Measurements from ENCODE around the gene CORO2A.

- TF ChIP-seq, protein P1, sequence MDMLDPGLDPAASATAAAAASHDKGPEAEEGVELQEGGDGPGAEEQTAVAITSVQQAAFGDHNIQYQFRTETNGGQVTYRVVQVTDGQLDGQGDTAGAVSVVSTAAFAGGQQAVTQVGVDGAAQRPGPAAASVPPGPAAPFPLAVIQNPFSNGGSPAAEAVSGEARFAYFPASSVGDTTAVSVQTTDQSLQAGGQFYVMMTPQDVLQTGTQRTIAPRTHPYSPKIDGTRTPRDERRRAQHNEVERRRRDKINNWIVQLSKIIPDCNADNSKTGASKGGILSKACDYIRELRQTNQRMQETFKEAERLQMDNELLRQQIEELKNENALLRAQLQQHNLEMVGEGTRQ (CRISPR knock-in tag; IDR thresholded peaks at IDR 0.05): no peak
- TF ChIP-seq, protein P2, sequence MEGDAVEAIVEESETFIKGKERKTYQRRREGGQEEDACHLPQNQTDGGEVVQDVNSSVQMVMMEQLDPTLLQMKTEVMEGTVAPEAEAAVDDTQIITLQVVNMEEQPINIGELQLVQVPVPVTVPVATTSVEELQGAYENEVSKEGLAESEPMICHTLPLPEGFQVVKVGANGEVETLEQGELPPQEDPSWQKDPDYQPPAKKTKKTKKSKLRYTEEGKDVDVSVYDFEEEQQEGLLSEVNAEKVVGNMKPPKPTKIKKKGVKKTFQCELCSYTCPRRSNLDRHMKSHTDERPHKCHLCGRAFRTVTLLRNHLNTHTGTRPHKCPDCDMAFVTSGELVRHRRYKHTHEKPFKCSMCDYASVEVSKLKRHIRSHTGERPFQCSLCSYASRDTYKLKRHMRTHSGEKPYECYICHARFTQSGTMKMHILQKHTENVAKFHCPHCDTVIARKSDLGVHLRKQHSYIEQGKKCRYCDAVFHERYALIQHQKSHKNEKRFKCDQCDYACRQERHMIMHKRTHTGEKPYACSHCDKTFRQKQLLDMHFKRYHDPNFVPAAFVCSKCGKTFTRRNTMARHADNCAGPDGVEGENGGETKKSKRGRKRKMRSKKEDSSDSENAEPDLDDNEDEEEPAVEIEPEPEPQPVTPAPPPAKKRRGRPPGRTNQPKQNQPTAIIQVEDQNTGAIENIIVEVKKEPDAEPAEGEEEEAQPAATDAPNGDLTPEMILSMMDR (IDR thresholded peaks at IDR 0.05): peak; percentile 28; the same call in 1 of the 2 replicates
- no peak for TF ChIP-seq RELA (CRISPR knock-in tag; IDR thresholded peaks at IDR 0.05; ENCODE audit: borderline replicate concordance)
- TF ChIP-seq, protein P3, sequence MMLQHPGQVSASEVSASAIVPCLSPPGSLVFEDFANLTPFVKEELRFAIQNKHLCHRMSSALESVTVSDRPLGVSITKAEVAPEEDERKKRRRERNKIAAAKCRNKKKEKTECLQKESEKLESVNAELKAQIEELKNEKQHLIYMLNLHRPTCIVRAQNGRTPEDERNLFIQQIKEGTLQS (CRISPR knock-in tag; conservative IDR thresholded peaks at IDR 0.05): no peak
- no peak for TF ChIP-seq ZSCAN18 (CRISPR knock-in tag; IDR thresholded peaks at IDR 0.05)
- TF ChIP-seq ZNF423 (CRISPR knock-in tag; IDR thresholded peaks at IDR 0.05): no peak
- no peak for TF ChIP-seq HMGXB4 (CRISPR knock-in tag; IDR thresholded peaks at IDR 0.05)
- no peak for TF ChIP-seq ZBTB21 (CRISPR knock-in tag; IDR thresholded peaks at IDR 0.05; ENCODE audit: borderline replicate concordance)
- TF ChIP-seq, protein P4, sequence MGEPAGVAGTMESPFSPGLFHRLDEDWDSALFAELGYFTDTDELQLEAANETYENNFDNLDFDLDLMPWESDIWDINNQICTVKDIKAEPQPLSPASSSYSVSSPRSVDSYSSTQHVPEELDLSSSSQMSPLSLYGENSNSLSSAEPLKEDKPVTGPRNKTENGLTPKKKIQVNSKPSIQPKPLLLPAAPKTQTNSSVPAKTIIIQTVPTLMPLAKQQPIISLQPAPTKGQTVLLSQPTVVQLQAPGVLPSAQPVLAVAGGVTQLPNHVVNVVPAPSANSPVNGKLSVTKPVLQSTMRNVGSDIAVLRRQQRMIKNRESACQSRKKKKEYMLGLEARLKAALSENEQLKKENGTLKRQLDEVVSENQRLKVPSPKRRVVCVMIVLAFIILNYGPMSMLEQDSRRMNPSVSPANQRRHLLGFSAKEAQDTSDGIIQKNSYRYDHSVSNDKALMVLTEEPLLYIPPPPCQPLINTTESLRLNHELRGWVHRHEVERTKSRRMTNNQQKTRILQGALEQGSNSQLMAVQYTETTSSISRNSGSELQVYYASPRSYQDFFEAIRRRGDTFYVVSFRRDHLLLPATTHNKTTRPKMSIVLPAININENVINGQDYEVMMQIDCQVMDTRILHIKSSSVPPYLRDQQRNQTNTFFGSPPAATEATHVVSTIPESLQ (CRISPR knock-in tag; IDR thresholded peaks at IDR 0.05): no peak
- no peak for TF ChIP-seq NFE2L1 (CRISPR knock-in tag; IDR thresholded peaks at IDR 0.05)
- no peak for TF ChIP-seq JUN (CRISPR knock-in tag; IDR thresholded peaks at IDR 0.05)
- no peak for TF ChIP-seq ESRRA (CRISPR knock-in tag; IDR thresholded peaks at IDR 0.05; ENCODE audit: borderline replicate concordance)
Measured at GRCh38 chr9:98215821-98216220, 23.4 kb upstream of the CORO2A start.
